A673 (cell line): ENCODE results near the gene SOX30.

ENCODE experiments used
- CTCF ChIP-seq: fragments of 300-800, 200-600 bp; sonication (generic); conservative IDR thresholded peaks from 2 replicates; pipeline ENCODE4 v1.5.1; 2017; ENCODE audit warnings: low read depth, mild to moderate bottlenecking, antibody characterized with exemption, low read length, moderate library complexity, mixed read lengths
- EZH2 ChIP-seq: fragments of 200-600 bp; sonication (generic); IDR thresholded peaks from 2 replicates; pipeline ENCODE4 v1.6.1; 2017; ENCODE audit warnings: borderline replicate concordance, low read depth, mild to moderate bottlenecking, mixed read lengths, antibody characterized with exemption, low read length; ENCODE audit not compliant: poor library complexity, severe bottlenecking

- TF ChIP-seq CTCF (no peak), EZH2 (no peak)
These were observed 28.1 kb downstream of the SOX30 start for GRCh38 chr5:157624144-157624543.
